Measurements from ENCODE around the gene GSTM5. TPM values are rescaled to one million over a fixed set of nuclear protein-coding genes. Genes with fewer than 3 reads are reported as not detected.
A peak's percentile ranks its signal among the peaks of the same experiment; 100 is the strongest.
"Not testable (repeated sequence)": the region's sequence is repeated elsewhere in the genome, so short reads cannot be mapped to it uniquely, and the experiment has no call there.

The GSTM5 gene
- total RNA-seq, 2 donors from 2014 or later = 1.8 TPM; not detected in 1

GRCh38 chr1:109733236-109733870, 21.3 kb downstream of the GSTM5 start:
- no peak for DNase-seq
- no peak for ATAC-seq
- Histone ChIP-seq H3K27me3 (no peaks in the 10 kb centered on the region), H3K27ac (peak overlapping the region in 3 of 4 donors; percentile 66 to 72 (median 66)), H3K4me3 (no peak overlapping the region), H3K9me3 (no peaks in the 10 kb centered on the region), H3K4me1 (peaks cover 42% of the 10 kb centered on the region), H3K36me3 (replicated peaks in 1 of 2; ENCODE audit: insufficient read depth in 1 of 2, low read depth in 2 of 2) (no peaks in the 10 kb centered on the region)
- intact Hi-C loops (cut with DNase I) = no loop called here
- 72 to 79% methylated on average over 4 of the region's 4 CpGs for WGBS, 2 donors
- no peak for TF ChIP-seq POLR2A (IDR thresholded peaks at IDR 0.05)
- TF ChIP-seq, protein P1, sequence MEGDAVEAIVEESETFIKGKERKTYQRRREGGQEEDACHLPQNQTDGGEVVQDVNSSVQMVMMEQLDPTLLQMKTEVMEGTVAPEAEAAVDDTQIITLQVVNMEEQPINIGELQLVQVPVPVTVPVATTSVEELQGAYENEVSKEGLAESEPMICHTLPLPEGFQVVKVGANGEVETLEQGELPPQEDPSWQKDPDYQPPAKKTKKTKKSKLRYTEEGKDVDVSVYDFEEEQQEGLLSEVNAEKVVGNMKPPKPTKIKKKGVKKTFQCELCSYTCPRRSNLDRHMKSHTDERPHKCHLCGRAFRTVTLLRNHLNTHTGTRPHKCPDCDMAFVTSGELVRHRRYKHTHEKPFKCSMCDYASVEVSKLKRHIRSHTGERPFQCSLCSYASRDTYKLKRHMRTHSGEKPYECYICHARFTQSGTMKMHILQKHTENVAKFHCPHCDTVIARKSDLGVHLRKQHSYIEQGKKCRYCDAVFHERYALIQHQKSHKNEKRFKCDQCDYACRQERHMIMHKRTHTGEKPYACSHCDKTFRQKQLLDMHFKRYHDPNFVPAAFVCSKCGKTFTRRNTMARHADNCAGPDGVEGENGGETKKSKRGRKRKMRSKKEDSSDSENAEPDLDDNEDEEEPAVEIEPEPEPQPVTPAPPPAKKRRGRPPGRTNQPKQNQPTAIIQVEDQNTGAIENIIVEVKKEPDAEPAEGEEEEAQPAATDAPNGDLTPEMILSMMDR (IDR thresholded peaks at IDR 0.05) = no peak

DNA sequence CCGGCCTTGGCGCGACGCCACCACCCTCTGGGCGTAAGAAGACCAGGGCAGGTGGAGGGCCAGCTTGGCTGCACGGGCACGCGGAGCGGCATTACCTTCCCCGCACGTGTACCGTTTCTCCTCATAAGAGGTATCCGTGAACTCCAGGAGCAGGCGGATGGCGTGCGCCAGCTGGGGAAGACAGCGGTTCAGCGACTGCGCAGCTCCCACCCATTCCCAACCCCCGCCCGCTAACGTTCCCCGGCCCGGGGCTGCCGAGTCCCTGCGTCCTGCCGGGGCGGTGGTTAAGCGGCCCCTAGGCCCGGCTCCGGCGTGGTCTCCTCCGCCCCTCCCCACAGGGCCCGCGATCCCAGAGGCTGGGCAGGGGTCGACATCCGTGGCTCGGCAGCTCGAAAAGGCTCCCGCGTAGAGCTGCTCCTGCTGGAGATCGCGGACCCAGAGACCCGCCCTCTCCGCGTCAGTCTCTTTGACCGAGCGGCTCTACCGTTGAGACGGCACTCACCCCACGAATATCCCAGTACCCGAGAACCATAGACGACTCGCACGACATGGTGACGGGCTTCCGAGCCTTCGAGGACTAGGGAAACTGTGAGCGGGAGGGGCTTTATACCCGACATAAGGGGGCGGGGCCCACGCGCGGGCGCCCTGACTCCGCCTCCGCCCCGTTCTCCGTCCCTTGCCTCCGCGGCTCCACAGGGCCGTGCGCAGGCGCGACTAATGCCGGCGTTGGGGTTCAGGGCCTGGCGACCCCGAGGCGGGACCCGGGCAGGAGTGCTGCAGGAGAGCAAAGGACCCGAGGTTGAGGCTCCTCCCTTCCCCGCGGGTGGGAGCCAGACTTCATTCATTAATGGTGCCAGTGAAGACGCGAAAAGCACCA, 27.9 kb downstream of the GSTM5 start:
- H3K27me3 ChIP-seq = no peaks in the 10 kb centered on the region
- no peaks in the 10 kb centered on the region for H3K9me3 ChIP-seq
- H3K36me3 ChIP-seq (replicated peaks in 1 of 2; ENCODE audit: insufficient read depth in 1 of 2, low read depth in 2 of 2) = no peaks in the 10 kb centered on the region
- DNase-seq (peak; percentile 84 to 91 (median 86)), ATAC-seq (peak; percentile 98)
- TF ChIP-seq POLR2A (IDR thresholded peaks at IDR 0.05) = peak; percentile 82 to 98 (median 91)
- TF ChIP-seq, protein P1 (IDR thresholded peaks at IDR 0.05) = no peak
- H3K27ac ChIP-seq = peak overlapping the region in 3 of 4 donors; percentile 48 to 81 (median 64)
- H3K4me3 ChIP-seq = peak overlapping the region; percentile 37 to 50
- 1% methylated on average over 32 to 86 of the region's 86 CpGs for WGBS, 2 donors
- peaks cover 20% of the 10 kb centered on the region for H3K4me1 ChIP-seq
- intact Hi-C loops (cut with DNase I) = no loop called here

- Histone ChIP-seq H3K4me1 (peaks cover 20% of the 10 kb centered on the region), H3K36me3 (replicated peaks in 1 of 2; ENCODE audit: insufficient read depth in 1 of 2, low read depth in 2 of 2) (no peaks in the 10 kb centered on the region), H3K9me3 (no peaks in the 10 kb centered on the region), H3K4me3 (peak within 1 kb of the TSS; percentile 37 to 50), H3K27me3 (no peaks in the 10 kb centered on the region), H3K27ac (peak within 1 kb of the TSS in 3 of 4 donors; percentile 48 to 81 (median 64))
- TF ChIP-seq, protein P1 (IDR thresholded peaks at IDR 0.05) = no peak
- no peak for TF ChIP-seq POLR2A (IDR thresholded peaks at IDR 0.05)
- DNase-seq = no peak
- peak; percentile 8 for ATAC-seq
- WGBS, 2 donors = 4 to 16% methylated on average over 8 to 10 of the region's 10 CpGs
- intact Hi-C loops (cut with DNase I) = no loop called here
Measured at GRCh38 chr1:109740615-109741373, 28.7 kb downstream of the GSTM5 start, which contains the start of gene GSTM3. TSS of gene GSTM3 (minus strand) at chr1:109741038. CDS start at chr1:109740287, 751 bp downstream.

DNA sequence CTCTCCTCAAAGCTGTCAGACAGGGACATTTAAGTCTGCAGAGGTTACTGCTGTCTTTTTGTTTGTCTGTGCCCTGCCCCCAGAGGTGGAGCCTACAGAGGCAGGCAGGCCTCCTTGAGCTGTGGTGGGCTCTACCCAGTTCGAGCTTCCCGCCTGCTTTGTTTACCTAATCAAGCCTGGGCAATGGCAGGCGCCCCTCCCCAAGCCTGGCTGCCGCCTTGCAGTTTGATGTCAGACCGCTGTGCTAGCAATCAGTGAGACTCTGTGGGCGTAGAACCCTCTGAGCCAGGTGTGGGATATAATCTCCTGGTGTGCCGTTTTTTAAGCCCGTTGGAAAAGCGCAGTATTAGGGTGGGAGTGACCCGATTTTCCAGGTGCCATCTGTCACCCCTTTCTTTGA, 36.3 kb downstream of the GSTM5 start:
- ATAC-seq; H3K4me1 ChIP-seq; H3K27me3 ChIP-seq; H3K4me3 ChIP-seq; intact Hi-C loops (cut with DNase I); DNase-seq; H3K36me3 ChIP-seq (replicated peaks in 1 of 2; ENCODE audit: insufficient read depth in 1 of 2, low read depth in 2 of 2); H3K27ac ChIP-seq; H3K9me3 ChIP-seq: not testable (repeated sequence)
- WGBS, 2 donors = 90 to 100% methylated on average over 1 to 10 of the region's 10 CpGs

- TF ChIP-seq, protein P1 (IDR thresholded peaks at IDR 0.05) = no peak
- TF ChIP-seq POLR2A (IDR thresholded peaks at IDR 0.05) = no peak
- Histone ChIP-seq H3K4me1 (no peaks in the 10 kb centered on the region), H3K4me3 (no peak overlapping the region), H3K36me3 (replicated peaks in 1 of 2; ENCODE audit: insufficient read depth in 1 of 2, low read depth in 2 of 2) (no peaks in the 10 kb centered on the region), H3K27ac (no peak overlapping the region), H3K9me3 (no peaks in the 10 kb centered on the region), H3K27me3 (no peaks in the 10 kb centered on the region)
- ATAC-seq = no peak
- intact Hi-C loops (cut with DNase I) = no loop called here
- no peak for DNase-seq
Measured at GRCh38 chr1:109749221-109749620, 37.2 kb downstream of the GSTM5 start.

Measured in body of pancreas (tissue), 4 donors.